Smooth muscle cell (in vitro differentiated cells): Measurements from ENCODE around the gene SMYD3. TPM values are rescaled to one million over a fixed set of nuclear protein-coding genes. Genes with fewer than 3 reads are reported as not detected.

ENCODE experiments used
- DNase-seq: peaks from one replicate; lab custom pipeline; 2025; ENCODE audit not compliant: unreplicated experiment; lab: John Stamatoyannopoulos, UW
- H2AFZ ChIP-seq: fragments of 200-600 bp; sonication (generic); 2 replicates; pipeline ENCODE4 v1.6.0; 2016; ENCODE audit warnings: antibody characterized with exemption, low read depth, mild to moderate bottlenecking
- H3F3A ChIP-seq: fragments of 200-600 bp; sonication (generic); 2 replicates; pipeline ENCODE4 v1.6.0; 2017; ENCODE audit warnings: antibody characterized with exemption, low read depth
- H3K27ac ChIP-seq: fragments of 200-600 bp; sonication (generic); 2 replicates; pipeline ENCODE4 v1.5.1; 2016; ENCODE audit warnings: low read depth, mild to moderate bottlenecking
- H3K27me3 ChIP-seq: fragments of 200-600 bp; sonication (generic); 2 replicates; pipeline ENCODE4 v1.6.1; 2016; ENCODE audit warnings: low read depth, mild to moderate bottlenecking
- H3K36me3 ChIP-seq: fragments of 200-600 bp; sonication (generic); 2 replicates; pipeline ENCODE4 v1.5.1; 2016; ENCODE audit warnings: low read depth
- H3K4me1 ChIP-seq: fragments of 200-600 bp; sonication (generic); 2 replicates; pipeline ENCODE4 v1.5.1; 2016; ENCODE audit warnings: low read depth
- H3K4me2 ChIP-seq: fragments of 200-600 bp; sonication (generic); 2 replicates; pipeline ENCODE4 v1.6.0; 2016; ENCODE audit warnings: mild to moderate bottlenecking
- H3K4me3 ChIP-seq: fragments of 200-600 bp; sonication (generic); 2 replicates; pipeline ENCODE4 v1.5.1; 2016; ENCODE audit warnings: mild to moderate bottlenecking
- H3K79me2 ChIP-seq: fragments of 200-600 bp; sonication (generic); 2 replicates; pipeline ENCODE4 v1.6.0; 2016; ENCODE audit warnings: low read depth, mild to moderate bottlenecking
- H3K9ac ChIP-seq: fragments of 200-600 bp; sonication (generic); 2 replicates; pipeline ENCODE4 v1.6.0; 2016; ENCODE audit warnings: low read depth
- H3K9me3 ChIP-seq: fragments of 200-600 bp; sonication (generic); replicated peaks from 2 replicates; pipeline ENCODE4 v1.5.1; 2016; ENCODE audit warnings: low read depth
- H4K20me1 ChIP-seq: fragments of 200-600 bp; sonication (generic); 2 replicates; pipeline ENCODE4 v1.6.0; 2016; ENCODE audit warnings: low read depth
- CTCF ChIP-seq: fragments of 200-600 bp; sonication (generic); IDR thresholded peaks from 2 replicates; pipeline ENCODE4 v1.5.1; 2017; ENCODE audit warnings: borderline replicate concordance, mild to moderate bottlenecking, antibody characterized with exemption; ENCODE audit not compliant: insufficient read depth, poor library complexity, severe bottlenecking
- WGBS: methylation state at CpG from one replicate; pipeline ENCODE4 v1.1.7; 2016; ENCODE audit warnings: low lambda C conversion rate; 5-methylcytosine and 5-hydroxymethylcytosine counted together
- polyA plus RNA-seq: library from polyadenylated mRNA; unstranded; fragments of >200 nt; fragmentation: Nextera tagmentation; extraction: Ambion mirVana; gene quantifications from 2 replicates; pipeline ENCODE4 v1.2.1, GENCODE V29; 2016
- total RNA-seq: library from RNA; depleted of rRNA; stranded (reverse); fragments of >200 nt; gene quantifications from 2 replicates; pipeline ENCODE4 v1.2.3, GENCODE V29; 2014

Gene SMYD3
- total and polyA plus RNA-seq, 2 experiments from 2014 or later, result 162 to 301 TPM

GRCh38 chr1:245915406-245915805, 591.7 kb downstream of the SMYD3 start:
- H3K4me3 ChIP-seq, result no peak overlapping the region
- no peaks in the 10 kb centered on the region for H3K9me3 ChIP-seq
- H3K9ac ChIP-seq, result no peak overlapping the region
- no peak overlapping the region for H3K4me2 ChIP-seq
- H3K79me2 ChIP-seq, result peaks cover 6% of the 10 kb centered on the region
- H4K20me1 ChIP-seq, result no peaks in the 10 kb centered on the region
- no peak overlapping the region for H3K27ac ChIP-seq
- H3F3A ChIP-seq, result no peaks in the 10 kb centered on the region
- peaks cover 3% of the 10 kb centered on the region for H3K36me3 ChIP-seq
- TF ChIP-seq CTCF, result no peak
- 96% methylated on average over 5 of the region's 5 CpGs for WGBS
- no peaks in the 10 kb centered on the region for H3K4me1 ChIP-seq
- no peak for DNase-seq
- no peak overlapping the region for H2AFZ ChIP-seq
- H3K27me3 ChIP-seq, result no peaks in the 10 kb centered on the region

- Histone ChIP-seq H3K4me3 (no peak overlapping the region), H3K27me3 (no peaks in the 10 kb centered on the region), H3K4me1 (no peaks in the 10 kb centered on the region), H3K79me2 (peaks cover 20% of the 10 kb centered on the region), H3F3A (no peaks in the 10 kb centered on the region), H3K36me3 (peaks cover 4% of the 10 kb centered on the region), H3K27ac (no peak overlapping the region), H2AFZ (no peak overlapping the region), H3K4me2 (no peak overlapping the region), H3K9ac (no peak overlapping the region), H4K20me1 (no peaks in the 10 kb centered on the region), H3K9me3 (no peaks in the 10 kb centered on the region)
- no peak for TF ChIP-seq CTCF
- no peak for DNase-seq
Observed at GRCh38 chr1:245908543-245908942, 598.5 kb downstream of the SMYD3 start.

GRCh38 chr1:245906207-245906606, 600.9 kb downstream of the SMYD3 start:
- H3K36me3 ChIP-seq, result peaks cover 7% of the 10 kb centered on the region
- H3K27ac ChIP-seq, result no peak overlapping the region
- no peak overlapping the region for H3K4me3 ChIP-seq
- no peaks in the 10 kb centered on the region for H3K4me1 ChIP-seq
- no peaks in the 10 kb centered on the region for H3K27me3 ChIP-seq
- DNase-seq, result no peak
- WGBS, result 81% methylated on average over 1 of the region's 1 CpG
- no peak overlapping the region for H3K4me2 ChIP-seq
- H3K9me3 ChIP-seq, result no peaks in the 10 kb centered on the region
- H2AFZ ChIP-seq, result no peak overlapping the region
- H3F3A ChIP-seq, result no peaks in the 10 kb centered on the region
- TF ChIP-seq CTCF, result no peak
- H3K9ac ChIP-seq, result no peak overlapping the region
- no peaks in the 10 kb centered on the region for H4K20me1 ChIP-seq
- peaks cover 16% of the 10 kb centered on the region for H3K79me2 ChIP-seq

- Histone ChIP-seq H4K20me1 (no peaks in the 10 kb centered on the region), H3K27ac (no peak overlapping the region), H3K9ac (no peak overlapping the region), H3K27me3 (no peaks in the 10 kb centered on the region), H3K4me2 (no peak overlapping the region), H3K79me2 (peaks cover 10% of the 10 kb centered on the region), H2AFZ (no peak overlapping the region), H3K36me3 (peaks cover 3% of the 10 kb centered on the region), H3K9me3 (no peaks in the 10 kb centered on the region), H3K4me1 (no peaks in the 10 kb centered on the region), H3K4me3 (no peak overlapping the region), H3F3A (no peaks in the 10 kb centered on the region)
- 95% methylated on average over 3 of the region's 3 CpGs for WGBS
- DNase-seq, result no peak
- TF ChIP-seq CTCF, result no peak
Observed at GRCh38 chr1:245903851-245904250, 603.2 kb downstream of the SMYD3 start.
